C4-2B (cell line): ENCODE results near the gene SLC13A2.
A peak's percentile ranks its signal among the peaks of the same experiment; 100 is the strongest.

Experiments used
- H3K27ac ChIP-seq: fragments of 450-650 bp; 2 replicates; pipeline ENCODE4 v1.5.1; 2017
- CTCF ChIP-seq: fragments of 450-650 bp; conservative IDR thresholded peaks from 2 replicates; pipeline ENCODE4 v1.5.1; 2017; ENCODE audit warnings: mild to moderate bottlenecking
- ZFX ChIP-seq: fragments of 450-650 bp; IDR thresholded peaks from 2 replicates; pipeline ENCODE4 v1.6.1; 2017

The SLC13A2 gene

GRCh38 chr17:28488533-28489276 lies 15.3 kb downstream of the SLC13A2 start:
- no peak overlapping the region for H3K27ac ChIP-seq
- TF ChIP-seq CTCF (no peak), ZFX (no peak)

- TF ChIP-seq ZFX: no peak
- TF ChIP-seq CTCF: no peak
- H3K27ac ChIP-seq: no peak overlapping the region
These were observed 17.8 kb downstream of the SLC13A2 start for GRCh38 chr17:28491286-28491685.

GRCh38 chr17:28491860-28492259 lies 18.4 kb downstream of the SLC13A2 start:
- TF ChIP-seq CTCF (no peak), ZFX (no peak)
- H3K27ac ChIP-seq: no peak overlapping the region

GRCh38 chr17:28492352-28493310 lies 19.2 kb downstream of the SLC13A2 start:
- TF ChIP-seq ZFX (no peak), CTCF (no peak)
- H3K27ac ChIP-seq: no peak overlapping the region

- no peak overlapping the region for H3K27ac ChIP-seq
- TF ChIP-seq CTCF (no peak), ZFX (no peak)
These were observed 20.0 kb downstream of the SLC13A2 start for GRCh38 chr17:28493460-28493859.

GRCh38 chr17:28494445-28495188 lies 21.2 kb downstream of the SLC13A2 start:
- H3K27ac ChIP-seq: no peak overlapping the region
- TF ChIP-seq ZFX (no peak), CTCF (peak; percentile 95)
